SK-N-SH (cell line): ENCODE data around the gene GSK3A. TPM values are rescaled to one million over a fixed set of nuclear protein-coding genes. Genes with fewer than 3 reads are reported as not detected.

ENCODE experiments used
- CTCF ChIA-PET: fragments of 300-600, 350-600 bp; formaldehyde crosslinking; extraction: SDS; loops from one replicate; lab custom pipeline; 2021; lab: Yijun Ruan, JAX
- POLR2A ChIA-PET: fragments of 350-600 bp; sonication (Branson Sonifier 250); formaldehyde crosslinking; extraction: SDS; loops from one replicate; lab custom pipeline; 2020; ENCODE audit warnings: antibody characterized with exemption, inconsistent platforms; lab: Yijun Ruan, JAX
- DNase-seq: peaks from one replicate; pipeline ENCODE4 v3.0.0; 2012
- H2AFZ ChIP-seq: fragments of 200-600 bp; sonication (generic); 2 replicates; pipeline ENCODE4 v1.8.1; 2016; ENCODE audit warnings: antibody characterized with exemption, mild to moderate bottlenecking, low read depth
- H3F3A ChIP-seq: fragments of 200-600 bp; sonication (generic); replicated peaks from 2 replicates; pipeline ENCODE3; 2016; ENCODE audit warnings: antibody characterized with exemption, mild to moderate bottlenecking; ENCODE audit not compliant: insufficient read depth
- H3K27ac ChIP-seq, 2 experiments: fragments of 200-500 bp in 1 of 2; fragments of 200-600 bp in 1 of 2; sonication (Bioruptor generic) in 1 of 2; sonication (generic), shearing (Covaris generic) in 1 of 2; 2 replicates each; pipeline versions ENCODE4 v1.5.1 to v1.6.1; 2014 to 2016; ENCODE audit warnings: low read depth in 2 of 2, inconsistent platforms in 1 of 2, low read length in 1 of 2, mild to moderate bottlenecking in 1 of 2, mixed read lengths in 1 of 2
- H3K27me3 ChIP-seq: fragments of 200-600 bp; sonication (generic), shearing (Covaris generic); 2 replicates; pipeline ENCODE4 v1.6.1; 2016; ENCODE audit warnings: mixed run types; ENCODE audit not compliant: insufficient read depth
- H3K36me3 ChIP-seq, 2 experiments: fragments of 200-500 bp in 1 of 2; fragments of 200-600 bp in 1 of 2; sonication (Bioruptor generic) in 1 of 2; sonication (generic) in 1 of 2; replicated peaks in 1 of 2; 2 replicates each; pipeline versions ENCODE3 to v1.5.1; 2014 to 2016; ENCODE audit warnings: low read length in 1 of 2, mild to moderate bottlenecking in 1 of 2; ENCODE audit not compliant: insufficient read depth in 2 of 2, control insufficient read depth in 1 of 2
- H3K4me1 ChIP-seq, 2 experiments: fragments of 200-500 bp in 1 of 2; fragments of 200-600 bp in 1 of 2; sonication (Bioruptor generic) in 1 of 2; sonication (generic), shearing (Covaris generic) in 1 of 2; 2 replicates each; pipeline versions ENCODE4 v1.5.1 to v1.6.1; 2014 to 2016; ENCODE audit warnings: low read depth in 1 of 2, low read length in 1 of 2, mixed run types in 1 of 2; ENCODE audit not compliant: insufficient read depth in 2 of 2, control insufficient read depth in 1 of 2
- H3K4me2 ChIP-seq: fragments of 200-600 bp; sonication (generic), shearing (Covaris generic); 2 replicates; pipeline ENCODE4 v1.6.1; 2017; ENCODE audit warnings: mixed run types
- H3K4me3 ChIP-seq, 2 experiments: fragments of 200-500 bp in 1 of 2; fragments of 200-600 bp in 1 of 2; sonication (Bioruptor generic) in 1 of 2; sonication (generic), shearing (Covaris generic) in 1 of 2; 2 replicates each; pipeline versions ENCODE4 v1.5.1 to v1.8.1; 2014 to 2016; ENCODE audit warnings: low read depth in 2 of 2, inconsistent platforms in 1 of 2, low read length in 1 of 2, mild to moderate bottlenecking in 1 of 2, mixed read lengths in 1 of 2, moderate library complexity in 1 of 2
- H3K79me2 ChIP-seq: fragments of 200-600 bp; sonication (generic); 2 replicates; pipeline ENCODE4 v1.8.1; 2017; ENCODE audit warnings: mild to moderate bottlenecking; ENCODE audit not compliant: insufficient read depth
- H3K9ac ChIP-seq: fragments of 200-600 bp; sonication (generic); 2 replicates; pipeline ENCODE4 v1.6.1; 2017; ENCODE audit warnings: mixed run types
- H3K9me2 ChIP-seq: fragments of 200-600 bp; sonication (generic); 2 replicates; pipeline ENCODE4 v1.6.1; 2017; ENCODE audit warnings: mixed run types
- H3K9me3 ChIP-seq: fragments of 200-600 bp; sonication (generic); 2 replicates; pipeline ENCODE4 v1.6.1; 2017; ENCODE audit warnings: mixed run types, mild to moderate bottlenecking, moderate library complexity
- H4K20me1 ChIP-seq: fragments of 200-600 bp; sonication (generic); 2 replicates; pipeline ENCODE4 v1.6.1; 2017; ENCODE audit warnings: mild to moderate bottlenecking, mixed run types; ENCODE audit not compliant: insufficient read depth
- CHD2 ChIP-seq: fragments of 150-350 bp; IDR thresholded peaks from 2 replicates; pipeline ENCODE4 v1.6.1; 2018; ENCODE audit warnings: low read length; ENCODE audit not compliant: partially characterized antibody
- ELF1 ChIP-seq: IDR thresholded peaks from 2 replicates; pipeline ENCODE4 v1.4.0; 2012
- EZH2phosphoT487 ChIP-seq: fragments of 200-600 bp; sonication (generic); IDR thresholded peaks from 2 replicates; pipeline ENCODE4 v1.6.1; 2017; ENCODE audit warnings: low read depth, mixed run types, mild to moderate bottlenecking, antibody characterized with exemption, moderate library complexity, borderline replicate concordance
- FOXJ3 ChIP-seq: sonication (generic); formaldehyde crosslinking; IDR thresholded peaks from 2 replicates; pipeline ENCODE4 v1.5.1; 2020; ENCODE audit warnings: mild to moderate bottlenecking, missing genetic modification reagents
- MAX ChIP-seq: IDR thresholded peaks from 2 replicates; pipeline ENCODE4 v1.4.0; 2012; ENCODE audit warnings: low read depth
- MEF2A ChIP-seq: IDR thresholded peaks from 2 replicates; pipeline ENCODE4 v1.4.0; 2012; ENCODE audit warnings: low read depth, borderline replicate concordance
- NRF1 ChIP-seq: IDR thresholded peaks from 2 replicates; pipeline ENCODE4 v1.6.1; 2012; ENCODE audit warnings: low read depth, mild to moderate bottlenecking, low read length
- PBX3 ChIP-seq: IDR thresholded peaks from 2 replicates; pipeline ENCODE4; 2012
- POLR2AphosphoS5 ChIP-seq: IDR thresholded peaks from 2 replicates; pipeline ENCODE4 v1.6.1; 2012; ENCODE audit warnings: low read depth, low read length
- RCOR1 ChIP-seq: fragments of 150-350 bp; IDR thresholded peaks from 2 replicates; pipeline ENCODE4 v1.6.1; 2017; ENCODE audit warnings: antibody characterized with exemption, low read length
- REST ChIP-seq: IDR thresholded peaks from 2 replicates; pipeline ENCODE4 v1.6.1; 2012; ENCODE audit warnings: mild to moderate bottlenecking, low read depth, low read length, moderate library complexity
- RXRA ChIP-seq: IDR thresholded peaks from 2 replicates; pipeline ENCODE4 v1.4.0; 2012; ENCODE audit warnings: low read depth, mild to moderate bottlenecking, borderline replicate concordance
- SMC3 ChIP-seq: IDR thresholded peaks from 2 replicates; pipeline ENCODE4 v1.6.1; 2012; ENCODE audit warnings: low read depth, low read length, improper control_type of control experiment
- TAF1 ChIP-seq: IDR thresholded peaks from 2 replicates; pipeline ENCODE4 v1.6.1; 2012; ENCODE audit warnings: low read depth, mild to moderate bottlenecking, low read length, moderate library complexity, borderline replicate concordance
- TCF12 ChIP-seq: IDR thresholded peaks from 2 replicates; pipeline ENCODE4 v1.4.0; 2012
- TEAD4 ChIP-seq: IDR thresholded peaks from 2 replicates; pipeline ENCODE4 v1.4.0; 2012; ENCODE audit warnings: mild to moderate bottlenecking, borderline replicate concordance; ENCODE audit not compliant: insufficient read depth
- USF1 ChIP-seq: IDR thresholded peaks from 2 replicates; pipeline ENCODE4 v1.4.0; 2012; ENCODE audit warnings: low read depth, borderline replicate concordance
- USF2 ChIP-seq: fragments of 150-350 bp; IDR thresholded peaks from 2 replicates; pipeline ENCODE4 v1.6.1; 2017; ENCODE audit warnings: antibody characterized with exemption, low read length, low read depth, borderline replicate concordance
- YY1 ChIP-seq: IDR thresholded peaks from 2 replicates; pipeline ENCODE4 v1.4.0; 2012; ENCODE audit warnings: low read depth, mild to moderate bottlenecking
- ZBTB33 ChIP-seq: IDR thresholded peaks from 2 replicates; pipeline ENCODE4 v1.4.0; 2012; ENCODE audit warnings: low read depth, borderline replicate concordance
- WGBS: methylation state at CpG from one replicate; pipeline ENCODE4 v1.1.6; 2017; ENCODE audit warnings: low lambda C conversion rate; 5-methylcytosine and 5-hydroxymethylcytosine counted together
- polyA plus RNA-seq, 3 experiments: library from polyadenylated mRNA; depleted of rRNA; stranded (reverse); fragments of >200 nt; gene quantifications; 2 replicates each; pipeline ENCODE4 v1.2.3, GENCODE V29; 2012

GSK3A gene
- polyA plus RNA-seq, 1 of the 3 experiments (the other 2 are of a cell fraction) = 42.1 TPM

- no peak overlapping the region for H3K9ac ChIP-seq
- no peak overlapping the region for H2AFZ ChIP-seq
- no peaks in the 10 kb centered on the region for H3K9me3 ChIP-seq
- no peak overlapping the region for H3K4me3 ChIP-seq
- H4K20me1 ChIP-seq = 0 out of 2 replicates have a peak, but pooled peaks cover 4% of the 10 kb centered on the region
- no peaks in the 10 kb centered on the region for H3K27me3 ChIP-seq
- 90% methylated on average over 5 of the region's 5 CpGs for WGBS
- H3F3A ChIP-seq = no peaks in the 10 kb centered on the region
- H3K4me1 ChIP-seq = peaks cover 0 to 10% of the 10 kb centered on the region in 2 experiments; a peak in 2 of 4 replicates
- H3K9me2 ChIP-seq = no peaks in the 10 kb centered on the region
- ChIA-PET CTCF (interaction anchor here (0.6 to 0.7 kb wide), 2 partner anchors 94 to 312 kb away, joined by 3 to 4 read pairs; no protein-coding TSS in a partner anchor), POLR2A (no interaction called here)
- no peak overlapping the region for H3K27ac ChIP-seq
- no peak for TF ChIP-seq POLR2AphosphoS5
- no peak for TF ChIP-seq CHD2
- TF ChIP-seq ZBTB33 = no peak
- no peak for TF ChIP-seq RXRA
- no peak for TF ChIP-seq MEF2A
- no peak for TF ChIP-seq USF2
- TF ChIP-seq ELF1 = no peak
- no peak for TF ChIP-seq USF1
- TF ChIP-seq TCF12 = no peak
- TF ChIP-seq YY1 = no peak
- no peak for TF ChIP-seq TEAD4
- no peak for TF ChIP-seq PBX3
- no peak for TF ChIP-seq MAX
- TF ChIP-seq REST = no peak
- TF ChIP-seq EZH2phosphoT487 = no peak
- TF ChIP-seq NRF1 = no peak
- TF ChIP-seq SMC3 = no peak
- no peak for TF ChIP-seq FOXJ3 (CRISPR knock-in tag)
- TF ChIP-seq TAF1 = no peak
- no peak for TF ChIP-seq RCOR1
- peaks cover under 1 to 51% of the 10 kb centered on the region in 2 experiments for H3K36me3 ChIP-seq
- DNase-seq = no peak
- H3K4me2 ChIP-seq = no peak overlapping the region
- H3K79me2 ChIP-seq = peaks cover 18% of the 10 kb centered on the region
These were observed 40.0 kb downstream of the GSK3A start for GRCh38 chr19:42202290-42202880.
